ENCODE measurements around the gene ZMYM1. TPM values are rescaled to one million over a fixed set of nuclear protein-coding genes. Genes with fewer than 3 reads are reported as not detected.
A peak's percentile ranks its signal among the peaks of the same experiment; 100 is the strongest.
"Not testable (repeated sequence)": the region's sequence is repeated elsewhere in the genome, so short reads cannot be mapped to it uniquely, and the experiment has no call there.

Gene ZMYM1
- total RNA-seq, 2 donors from 2014 or later, result 8.0 to 11.1 TPM

GRCh38 chr1:35049116-35049515, 30.1 kb upstream of the ZMYM1 start:
- DNase-seq (no peak), ATAC-seq (no peak)
- peak overlapping the region; percentile 13 for H3K4me3 Mint-ChIP-seq
- no peak overlapping the region for H3K27ac Mint-ChIP-seq
- H3K27me3 Mint-ChIP-seq, result no peaks in the 10 kb centered on the region
- H3K4me1 Mint-ChIP-seq, result peaks cover 7% of the 10 kb centered on the region
- no peaks in the 10 kb centered on the region for H3K36me3 Mint-ChIP-seq (ENCODE audit: low read depth)
- H3K9me3 ChIP-seq (ENCODE audit: control insufficient read depth, low read length, poor library complexity, severe bottlenecking), result no peaks in the 10 kb centered on the region

GRCh38 chr1:35053433-35053832, 25.8 kb upstream of the ZMYM1 start:
- no peak for ATAC-seq
- H3K27ac Mint-ChIP-seq, result no peak overlapping the region
- DNase-seq, result no peak
- H3K4me3 Mint-ChIP-seq, result no peak overlapping the region
- H3K27me3 Mint-ChIP-seq, result peaks cover 8% of the 10 kb centered on the region
- no peaks in the 10 kb centered on the region for H3K4me1 Mint-ChIP-seq
- H3K36me3 Mint-ChIP-seq (ENCODE audit: low read depth), result no peaks in the 10 kb centered on the region
- no peaks in the 10 kb centered on the region for H3K9me3 ChIP-seq (ENCODE audit: control insufficient read depth, low read length, poor library complexity, severe bottlenecking)

- not testable (repeated sequence) for H3K36me3 Mint-ChIP-seq (ENCODE audit: low read depth); H3K9me3 ChIP-seq (ENCODE audit: control insufficient read depth, low read length, poor library complexity, severe bottlenecking); H3K4me1 Mint-ChIP-seq; H3K4me3 Mint-ChIP-seq; ATAC-seq; DNase-seq; H3K27ac Mint-ChIP-seq
- H3K27me3 Mint-ChIP-seq, result peaks cover 15% of the 10 kb centered on the region
Measured at GRCh38 chr1:35054282-35054681, 24.9 kb upstream of the ZMYM1 start.

GRCh38 chr1:35058321-35058720, 20.9 kb upstream of the ZMYM1 start:
- DNase-seq; H3K4me3 Mint-ChIP-seq; H3K36me3 Mint-ChIP-seq (ENCODE audit: low read depth); H3K9me3 ChIP-seq (ENCODE audit: control insufficient read depth, low read length, poor library complexity, severe bottlenecking); ATAC-seq; H3K4me1 Mint-ChIP-seq; H3K27ac Mint-ChIP-seq: not testable (repeated sequence)
- H3K27me3 Mint-ChIP-seq, result peaks cover 30% of the 10 kb centered on the region

- H3K4me3 Mint-ChIP-seq, result no peak overlapping the region
- no peak for DNase-seq
- no peak overlapping the region for H3K27ac Mint-ChIP-seq
- no peak for ATAC-seq
- peaks cover 36% of the 10 kb centered on the region for H3K27me3 Mint-ChIP-seq
- H3K9me3 ChIP-seq (ENCODE audit: control insufficient read depth, low read length, poor library complexity, severe bottlenecking), result no peaks in the 10 kb centered on the region
- peaks cover 2% of the 10 kb centered on the region for H3K36me3 Mint-ChIP-seq (ENCODE audit: low read depth)
- H3K4me1 Mint-ChIP-seq, result peaks cover 2% of the 10 kb centered on the region
Measured at GRCh38 chr1:35058988-35059387, 20.2 kb upstream of the ZMYM1 start.

GRCh38 chr1:35062518-35063196, 16.5 kb upstream of the ZMYM1 start:
- peaks cover 2% of the 10 kb centered on the region for H3K36me3 Mint-ChIP-seq (ENCODE audit: low read depth)
- DNase-seq (no peak), ATAC-seq (no peak)
- H3K4me3 Mint-ChIP-seq, result no peak overlapping the region
- no peak overlapping the region for H3K27ac Mint-ChIP-seq
- peaks cover 2% of the 10 kb centered on the region for H3K4me1 Mint-ChIP-seq
- no peaks in the 10 kb centered on the region for H3K9me3 ChIP-seq (ENCODE audit: control insufficient read depth, low read length, poor library complexity, severe bottlenecking)
- H3K27me3 Mint-ChIP-seq, result peaks cover 36% of the 10 kb centered on the region

- peaks cover 2% of the 10 kb centered on the region for H3K4me1 Mint-ChIP-seq
- peaks cover 27% of the 10 kb centered on the region for H3K27me3 Mint-ChIP-seq
- no peaks in the 10 kb centered on the region for H3K9me3 ChIP-seq (ENCODE audit: control insufficient read depth, low read length, poor library complexity, severe bottlenecking)
- peaks cover 2% of the 10 kb centered on the region for H3K36me3 Mint-ChIP-seq (ENCODE audit: low read depth)
- DNase-seq (no peak), ATAC-seq (no peak)
- H3K27ac Mint-ChIP-seq, result no peak overlapping the region
- H3K4me3 Mint-ChIP-seq, result no peak overlapping the region
Measured at GRCh38 chr1:35064265-35064664, 14.9 kb upstream of the ZMYM1 start.

- H3K4me3 Mint-ChIP-seq, result no peak overlapping the region
- no peaks in the 10 kb centered on the region for H3K36me3 Mint-ChIP-seq (ENCODE audit: low read depth)
- ATAC-seq (no peak), DNase-seq (no peak)
- H3K4me1 Mint-ChIP-seq, result no peaks in the 10 kb centered on the region
- peaks cover 23% of the 10 kb centered on the region for H3K27me3 Mint-ChIP-seq
- H3K27ac Mint-ChIP-seq, result no peak overlapping the region
- H3K9me3 ChIP-seq (ENCODE audit: control insufficient read depth, low read length, poor library complexity, severe bottlenecking), result no peaks in the 10 kb centered on the region
Measured at GRCh38 chr1:35069746-35070145, 9.4 kb upstream of the ZMYM1 start.

- H3K4me1 Mint-ChIP-seq, result no peaks in the 10 kb centered on the region
- H3K27ac Mint-ChIP-seq, result no peak overlapping the region
- H3K27me3 Mint-ChIP-seq, result peaks cover 25% of the 10 kb centered on the region
- H3K36me3 Mint-ChIP-seq (ENCODE audit: low read depth), result no peaks in the 10 kb centered on the region
- no peak overlapping the region for H3K4me3 Mint-ChIP-seq
- no peaks in the 10 kb centered on the region for H3K9me3 ChIP-seq (ENCODE audit: control insufficient read depth, low read length, poor library complexity, severe bottlenecking)
- DNase-seq (no peak), ATAC-seq (no peak)
Measured at GRCh38 chr1:35073265-35073811, 5.8 kb upstream of the ZMYM1 start.

GRCh38 chr1:35076426-35076825, 2.8 kb upstream of the ZMYM1 start:
- not testable (repeated sequence) for H3K27ac Mint-ChIP-seq; H3K4me3 Mint-ChIP-seq; DNase-seq; H3K36me3 Mint-ChIP-seq (ENCODE audit: low read depth); H3K9me3 ChIP-seq (ENCODE audit: control insufficient read depth, low read length, poor library complexity, severe bottlenecking); ATAC-seq
- Mint-ChIP-seq H3K27me3 (peaks cover 25% of the 10 kb centered on the region), H3K4me1 (peaks cover 19% of the 10 kb centered on the region)

- H3K27me3 Mint-ChIP-seq, result peaks cover 8% of the 10 kb centered on the region
- peak overlapping the region; percentile 96 for H3K27ac Mint-ChIP-seq
- ATAC-seq (no peak), DNase-seq (no peak)
- peaks cover 26% of the 10 kb centered on the region for H3K4me1 Mint-ChIP-seq
- peak overlapping the region; percentile 96 for H3K4me3 Mint-ChIP-seq
- no peaks in the 10 kb centered on the region for H3K36me3 Mint-ChIP-seq (ENCODE audit: low read depth)
- no peaks in the 10 kb centered on the region for H3K9me3 ChIP-seq (ENCODE audit: control insufficient read depth, low read length, poor library complexity, severe bottlenecking)
Measured at GRCh38 chr1:35080171-35080854, 1.1 kb downstream of the ZMYM1 start.

- Mint-ChIP-seq H3K4me3 (no peak overlapping the region), H3K36me3 (ENCODE audit: low read depth) (no peaks in the 10 kb centered on the region), H3K27ac (peak overlapping the region; percentile 71), H3K27me3 (no peaks in the 10 kb centered on the region), H3K4me1 (peaks cover 19% of the 10 kb centered on the region)
- H3K9me3 ChIP-seq (ENCODE audit: control insufficient read depth, low read length, poor library complexity, severe bottlenecking), result no peaks in the 10 kb centered on the region
- ATAC-seq (no peak), DNase-seq (no peak)
Measured at GRCh38 chr1:35085421-35085820, 6.2 kb downstream of the ZMYM1 start.

GRCh38 chr1:35097224-35097623, 18.0 kb downstream of the ZMYM1 start:
- no peak overlapping the region for H3K27ac Mint-ChIP-seq
- DNase-seq (no peak), ATAC-seq (no peak)
- H3K4me3 Mint-ChIP-seq, result no peak overlapping the region
- no peaks in the 10 kb centered on the region for H3K36me3 Mint-ChIP-seq (ENCODE audit: low read depth)
- H3K9me3 ChIP-seq (ENCODE audit: control insufficient read depth, low read length, poor library complexity, severe bottlenecking), result no peaks in the 10 kb centered on the region
- H3K4me1 Mint-ChIP-seq, result peaks cover 5% of the 10 kb centered on the region
- H3K27me3 Mint-ChIP-seq, result no peaks in the 10 kb centered on the region

- Mint-ChIP-seq H3K4me1 (peaks cover 4% of the 10 kb centered on the region), H3K27ac (no peak overlapping the region), H3K36me3 (ENCODE audit: low read depth) (no peaks in the 10 kb centered on the region), H3K4me3 (no peak overlapping the region), H3K27me3 (no peaks in the 10 kb centered on the region)
- DNase-seq, result no peak
- no peak for ATAC-seq
- no peaks in the 10 kb centered on the region for H3K9me3 ChIP-seq (ENCODE audit: control insufficient read depth, low read length, poor library complexity, severe bottlenecking)
Measured at GRCh38 chr1:35111106-35111505, 31.9 kb downstream of the ZMYM1 start.

Data from T-helper 17 cell (primary cell).